Liver (tissue), 9 donors: ENCODE results near the gene UMAD1. TPM values are rescaled to one million over a fixed set of nuclear protein-coding genes. Genes with fewer than 3 reads are reported as not detected.

Experiments used
- DNase-seq: peaks from one replicate; pipeline ENCODE4 v3.0.0-alpha.2; 2017; ENCODE audit warnings: low spot score
- H3K27ac ChIP-seq, 2 donors: one replicate each; pipeline ENCODE4 v1.7.0; 2013; ENCODE audit warnings: inconsistent platforms in 2 of 2, low read length in 2 of 2, control low read depth in 1 of 2, low read depth in 1 of 2, mild to moderate bottlenecking in 1 of 2
- H3K27me3 ChIP-seq, 4 donors: one replicate each; pipeline versions ENCODE4 v1.6.1 to v1.7.0; 2013; ENCODE audit warnings: low read length in 3 of 4, inconsistent platforms in 1 of 4, mild to moderate bottlenecking in 1 of 4, moderate library complexity in 1 of 4; ENCODE audit not compliant: control insufficient read depth in 4 of 4, insufficient read depth in 4 of 4
- H3K36me3 ChIP-seq, 4 donors: one replicate each; pipeline versions ENCODE4 v1.6.1 to v1.7.0; 2013; ENCODE audit warnings: low read length in 3 of 4, mild to moderate bottlenecking in 3 of 4, low read depth in 1 of 4, moderate library complexity in 1 of 4; ENCODE audit not compliant: control insufficient read depth in 4 of 4, insufficient read depth in 3 of 4
- H3K4me1 ChIP-seq, 4 donors: one replicate each; pipeline versions ENCODE4 v1.6.1 to v1.7.0; 2013; ENCODE audit warnings: low read length in 3 of 4, mild to moderate bottlenecking in 3 of 4, moderate library complexity in 1 of 4; ENCODE audit not compliant: control insufficient read depth in 4 of 4, insufficient read depth in 4 of 4
- H3K4me3 ChIP-seq, 3 donors: one replicate each; pipeline versions ENCODE4 v1.6.1 to v1.7.0; 2013; ENCODE audit warnings: low read length in 3 of 3, control low read depth in 1 of 3, low read depth in 1 of 3, mild to moderate bottlenecking in 1 of 3
- H3K9ac ChIP-seq, 2 donors: one replicate each; pipeline ENCODE4 v1.7.0; 2013; ENCODE audit warnings: low read length in 2 of 2, mild to moderate bottlenecking in 2 of 2, moderate library complexity in 2 of 2, control low read depth in 1 of 2, low read depth in 1 of 2
- H3K9me3 ChIP-seq, 4 donors: one replicate each; pipeline versions ENCODE4 v1.6.1 to v1.7.0; 2013; ENCODE audit warnings: low read length in 3 of 4; ENCODE audit not compliant: control insufficient read depth in 4 of 4
- EGR1 ChIP-seq, 2 donors: IDR thresholded peaks; 2 replicates each; pipeline ENCODE4 v1.6.1; 2016 to 2018; ENCODE audit warnings: antibody characterized with exemption in 2 of 2, low read depth in 2 of 2
- FOXA1 ChIP-seq: IDR thresholded peaks from 2 replicates; pipeline ENCODE4 v1.6.1; 2016; ENCODE audit warnings: antibody characterized with exemption
- FOXA2 ChIP-seq: IDR thresholded peaks from 2 replicates; pipeline ENCODE4 v1.6.1; 2016; ENCODE audit warnings: antibody characterized with exemption
- GABPA ChIP-seq, 2 donors: IDR thresholded peaks in 1 of 2; conservative IDR thresholded peaks in 1 of 2; 2 replicates each; pipeline ENCODE4 v1.6.1; 2016; ENCODE audit warnings: antibody characterized with exemption in 2 of 2, mild to moderate bottlenecking in 1 of 2, moderate library complexity in 1 of 2
- HNF4A ChIP-seq, 2 donors: conservative IDR thresholded peaks; 2 replicates each; pipeline ENCODE4 v1.6.1; 2016; ENCODE audit warnings: antibody characterized with exemption in 2 of 2, mild to moderate bottlenecking in 2 of 2
- HNF4G ChIP-seq: IDR thresholded peaks from 2 replicates; pipeline ENCODE4 v1.6.1; 2016; ENCODE audit warnings: antibody characterized with exemption
- JUND ChIP-seq, 2 donors: IDR thresholded peaks; 2 replicates each; pipeline ENCODE4 v1.6.1; 2016; ENCODE audit warnings: antibody characterized with exemption in 2 of 2
- NR2F2 ChIP-seq: IDR thresholded peaks from 2 replicates; pipeline ENCODE4 v1.6.1; 2016; ENCODE audit warnings: antibody characterized with exemption
- RAD21 ChIP-seq, 2 donors: IDR thresholded peaks; 2 replicates each; pipeline ENCODE4 v1.6.1; 2016; ENCODE audit warnings: antibody characterized with exemption in 2 of 2, mild to moderate bottlenecking in 2 of 2
- RXRA ChIP-seq, 2 donors: IDR thresholded peaks; 2 replicates each; pipeline ENCODE4 v1.6.1; 2017 to 2018; ENCODE audit warnings: antibody characterized with exemption in 2 of 2, mild to moderate bottlenecking in 1 of 2
- SP1 ChIP-seq: IDR thresholded peaks from 2 replicates; pipeline ENCODE4 v1.6.1; 2018; ENCODE audit warnings: antibody characterized with exemption, mild to moderate bottlenecking
- TAF1 ChIP-seq: conservative IDR thresholded peaks from 2 replicates; pipeline ENCODE4 v1.6.1; 2016; ENCODE audit warnings: antibody characterized with exemption, mild to moderate bottlenecking
- YY1 ChIP-seq: IDR thresholded peaks from 2 replicates; pipeline ENCODE4 v1.6.1; 2016; ENCODE audit warnings: antibody characterized with exemption, mild to moderate bottlenecking
- WGBS: extraction: QIAGEN DNeasy Blood & Tissue Kit; methylation state at CpG from one replicate; pipeline ENCODE4 v1.1.7; 2013; 5-methylcytosine and 5-hydroxymethylcytosine counted together
- polyA plus RNA-seq, 2 donors: library from polyadenylated mRNA; stranded (reverse) in 1 of 2; unstranded in 1 of 2; fragments of 200-250 nt in 1 of 2; fragments of >200 nt in 1 of 2; fragmentation: Nextera tagmentation in 1 of 2; extraction: Ambion mirVana in 1 of 2; gene quantifications; one replicate each; pipeline versions ENCODE4 v1.2.1 to v1.2.3, GENCODE V29; 2013 to 2015
- total RNA-seq, 2 donors: library from RNA; depleted of rRNA; stranded (reverse); fragments of >200 nt; gene quantifications; one replicate each; pipeline ENCODE4 v1.2.3, GENCODE V29; 2014
- TF ChIP-seq, protein P1 (sequence below): IDR thresholded peaks from 2 replicates; pipeline ENCODE4 v1.6.1; 2016; ENCODE audit warnings: antibody characterized with exemption, mild to moderate bottlenecking
- TF ChIP-seq, protein P2 (sequence below): IDR thresholded peaks from 2 replicates; pipeline ENCODE4 v1.6.1; 2016; ENCODE audit warnings: antibody characterized with exemption
- TF ChIP-seq, protein P3 (sequence below): IDR thresholded peaks from 2 replicates; pipeline ENCODE4 v1.6.1; 2016; ENCODE audit warnings: antibody characterized with exemption
- TF ChIP-seq, protein P4 (sequence below): fragments of 150-350 bp; IDR thresholded peaks from 2 replicates; pipeline ENCODE4 v1.5.1; 2017; ENCODE audit warnings: improper control_type of control experiment, low read depth, low read length; ENCODE audit not compliant: missing input control
- TF ChIP-seq, protein P5 (sequence below): IDR thresholded peaks from 2 replicates; pipeline ENCODE4 v1.6.1; 2016; ENCODE audit warnings: antibody characterized with exemption
- donor health status: healthy.
- donor health status: healthy.
- donor health status: healthy.
- donor health status: healthy.
- donor health status: healthy.

UMAD1 gene
- total and polyA plus RNA-seq, 4 donors: 5.9 to 12.2 (median 7.9) TPM

DNA sequence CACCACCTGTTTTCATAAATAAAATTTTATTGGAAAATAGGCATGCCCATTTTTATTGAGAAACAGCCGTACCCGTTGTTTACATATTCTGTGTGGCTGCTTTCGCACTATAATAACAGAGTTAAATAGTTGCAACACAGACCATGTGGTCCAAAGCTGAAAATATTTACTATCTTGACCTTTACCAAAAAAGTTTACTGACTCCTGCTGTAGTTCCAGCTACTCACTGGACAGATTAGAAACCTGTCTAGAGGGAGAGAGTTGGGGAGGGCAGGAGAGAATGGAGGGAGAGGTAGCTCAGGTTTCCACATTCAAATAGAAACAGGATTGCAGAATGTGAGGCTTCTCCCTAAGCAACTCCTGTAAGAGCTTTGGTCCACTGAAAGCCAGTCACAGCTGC is 273.0 kb downstream of the UMAD1 start:
- no peaks in the 10 kb centered on the region for H3K9me3 ChIP-seq
- peak overlapping the region in 1 of 2 donors; percentile 50 for H3K9ac ChIP-seq
- no peaks in the 10 kb centered on the region for H3K27me3 ChIP-seq
- no peak for DNase-seq
- H3K36me3 ChIP-seq: no peaks in the 10 kb centered on the region
- TF ChIP-seq JUND (IDR thresholded peaks at IDR 0.05): peak in 1 of 2 donors; percentile 17
- TF ChIP-seq, protein P1, sequence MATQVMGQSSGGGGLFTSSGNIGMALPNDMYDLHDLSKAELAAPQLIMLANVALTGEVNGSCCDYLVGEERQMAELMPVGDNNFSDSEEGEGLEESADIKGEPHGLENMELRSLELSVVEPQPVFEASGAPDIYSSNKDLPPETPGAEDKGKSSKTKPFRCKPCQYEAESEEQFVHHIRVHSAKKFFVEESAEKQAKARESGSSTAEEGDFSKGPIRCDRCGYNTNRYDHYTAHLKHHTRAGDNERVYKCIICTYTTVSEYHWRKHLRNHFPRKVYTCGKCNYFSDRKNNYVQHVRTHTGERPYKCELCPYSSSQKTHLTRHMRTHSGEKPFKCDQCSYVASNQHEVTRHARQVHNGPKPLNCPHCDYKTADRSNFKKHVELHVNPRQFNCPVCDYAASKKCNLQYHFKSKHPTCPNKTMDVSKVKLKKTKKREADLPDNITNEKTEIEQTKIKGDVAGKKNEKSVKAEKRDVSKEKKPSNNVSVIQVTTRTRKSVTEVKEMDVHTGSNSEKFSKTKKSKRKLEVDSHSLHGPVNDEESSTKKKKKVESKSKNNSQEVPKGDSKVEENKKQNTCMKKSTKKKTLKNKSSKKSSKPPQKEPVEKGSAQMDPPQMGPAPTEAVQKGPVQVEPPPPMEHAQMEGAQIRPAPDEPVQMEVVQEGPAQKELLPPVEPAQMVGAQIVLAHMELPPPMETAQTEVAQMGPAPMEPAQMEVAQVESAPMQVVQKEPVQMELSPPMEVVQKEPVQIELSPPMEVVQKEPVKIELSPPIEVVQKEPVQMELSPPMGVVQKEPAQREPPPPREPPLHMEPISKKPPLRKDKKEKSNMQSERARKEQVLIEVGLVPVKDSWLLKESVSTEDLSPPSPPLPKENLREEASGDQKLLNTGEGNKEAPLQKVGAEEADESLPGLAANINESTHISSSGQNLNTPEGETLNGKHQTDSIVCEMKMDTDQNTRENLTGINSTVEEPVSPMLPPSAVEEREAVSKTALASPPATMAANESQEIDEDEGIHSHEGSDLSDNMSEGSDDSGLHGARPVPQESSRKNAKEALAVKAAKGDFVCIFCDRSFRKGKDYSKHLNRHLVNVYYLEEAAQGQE: no peak
- TF ChIP-seq GABPA (IDR thresholded peaks at IDR 0.05 in 1 of 2, conservative IDR thresholded peaks at IDR 0.05 in 1 of 2): no peak
- TF ChIP-seq, protein P2, sequence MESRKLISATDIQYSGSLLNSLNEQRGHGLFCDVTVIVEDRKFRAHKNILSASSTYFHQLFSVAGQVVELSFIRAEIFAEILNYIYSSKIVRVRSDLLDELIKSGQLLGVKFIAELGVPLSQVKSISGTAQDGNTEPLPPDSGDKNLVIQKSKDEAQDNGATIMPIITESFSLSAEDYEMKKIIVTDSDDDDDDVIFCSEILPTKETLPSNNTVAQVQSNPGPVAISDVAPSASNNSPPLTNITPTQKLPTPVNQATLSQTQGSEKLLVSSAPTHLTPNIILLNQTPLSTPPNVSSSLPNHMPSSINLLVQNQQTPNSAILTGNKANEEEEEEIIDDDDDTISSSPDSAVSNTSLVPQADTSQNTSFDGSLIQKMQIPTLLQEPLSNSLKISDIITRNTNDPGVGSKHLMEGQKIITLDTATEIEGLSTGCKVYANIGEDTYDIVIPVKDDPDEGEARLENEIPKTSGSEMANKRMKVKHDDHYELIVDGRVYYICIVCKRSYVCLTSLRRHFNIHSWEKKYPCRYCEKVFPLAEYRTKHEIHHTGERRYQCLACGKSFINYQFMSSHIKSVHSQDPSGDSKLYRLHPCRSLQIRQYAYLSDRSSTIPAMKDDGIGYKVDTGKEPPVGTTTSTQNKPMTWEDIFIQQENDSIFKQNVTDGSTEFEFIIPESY: no peak
- peak; percentile 65 for TF ChIP-seq FOXA2
- TF ChIP-seq HNF4G: no peak
- TF ChIP-seq, protein P3, sequence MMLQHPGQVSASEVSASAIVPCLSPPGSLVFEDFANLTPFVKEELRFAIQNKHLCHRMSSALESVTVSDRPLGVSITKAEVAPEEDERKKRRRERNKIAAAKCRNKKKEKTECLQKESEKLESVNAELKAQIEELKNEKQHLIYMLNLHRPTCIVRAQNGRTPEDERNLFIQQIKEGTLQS: no peak
- TF ChIP-seq FOXA1: no peak
- TF ChIP-seq EGR1 (IDR thresholded peaks at IDR 0.05; ENCODE audit: low read depth in 2 of 2): no peak
- TF ChIP-seq YY1: peak; percentile 32
- TF ChIP-seq, protein P4, sequence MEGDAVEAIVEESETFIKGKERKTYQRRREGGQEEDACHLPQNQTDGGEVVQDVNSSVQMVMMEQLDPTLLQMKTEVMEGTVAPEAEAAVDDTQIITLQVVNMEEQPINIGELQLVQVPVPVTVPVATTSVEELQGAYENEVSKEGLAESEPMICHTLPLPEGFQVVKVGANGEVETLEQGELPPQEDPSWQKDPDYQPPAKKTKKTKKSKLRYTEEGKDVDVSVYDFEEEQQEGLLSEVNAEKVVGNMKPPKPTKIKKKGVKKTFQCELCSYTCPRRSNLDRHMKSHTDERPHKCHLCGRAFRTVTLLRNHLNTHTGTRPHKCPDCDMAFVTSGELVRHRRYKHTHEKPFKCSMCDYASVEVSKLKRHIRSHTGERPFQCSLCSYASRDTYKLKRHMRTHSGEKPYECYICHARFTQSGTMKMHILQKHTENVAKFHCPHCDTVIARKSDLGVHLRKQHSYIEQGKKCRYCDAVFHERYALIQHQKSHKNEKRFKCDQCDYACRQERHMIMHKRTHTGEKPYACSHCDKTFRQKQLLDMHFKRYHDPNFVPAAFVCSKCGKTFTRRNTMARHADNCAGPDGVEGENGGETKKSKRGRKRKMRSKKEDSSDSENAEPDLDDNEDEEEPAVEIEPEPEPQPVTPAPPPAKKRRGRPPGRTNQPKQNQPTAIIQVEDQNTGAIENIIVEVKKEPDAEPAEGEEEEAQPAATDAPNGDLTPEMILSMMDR: no peak
- peak; percentile 30 to 35 for TF ChIP-seq RAD21 (IDR thresholded peaks at IDR 0.05)
- TF ChIP-seq RXRA (IDR thresholded peaks at IDR 0.05): peak; percentile 56 to 76
- TF ChIP-seq HNF4A (conservative IDR thresholded peaks at IDR 0.05): peak; percentile 58 to 59
- TF ChIP-seq TAF1: no peak
- TF ChIP-seq NR2F2: no peak
- TF ChIP-seq, protein P5, sequence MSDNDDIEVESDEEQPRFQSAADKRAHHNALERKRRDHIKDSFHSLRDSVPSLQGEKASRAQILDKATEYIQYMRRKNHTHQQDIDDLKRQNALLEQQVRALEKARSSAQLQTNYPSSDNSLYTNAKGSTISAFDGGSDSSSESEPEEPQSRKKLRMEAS: peak; percentile 60
- TF ChIP-seq SP1: no peak
- no peak overlapping the region for H3K4me3 ChIP-seq
- 33% methylated on average over 3 of the region's 3 CpGs for WGBS
- peak overlapping the region; percentile 62 for H3K27ac ChIP-seq
- H3K4me1 ChIP-seq: peaks cover 0 to 11% (median 3%) of the 10 kb centered on the region in 4 donors
